Vagina (tissue), 2 donors: ENCODE measurements around the gene SPACA4. TPM values are rescaled to one million over a fixed set of nuclear protein-coding genes. Genes with fewer than 3 reads are reported as not detected.

Source experiments
- DNase-seq, 2 donors: peaks; one replicate each; pipeline ENCODE4 v3.0.0-alpha.2; 2017; ENCODE audit errors: extremely low spot score in 2 of 2
- H3K27ac ChIP-seq: fragments of 200-600 bp; sonication (generic); one replicate; pipeline ENCODE4 v1.5.1; 2019
- H3K27me3 ChIP-seq: fragments of 200-600 bp; sonication (generic); one replicate; pipeline ENCODE4 v1.5.1; 2019
- H3K36me3 ChIP-seq, 2 donors: fragments of 200-600 bp; sonication (generic); one replicate each; pipeline ENCODE4 v1.5.1; 2017 to 2019
- H3K4me1 ChIP-seq: fragments of 200-600 bp; sonication (generic); one replicate; pipeline ENCODE4 v1.5.1; 2019
- H3K4me3 ChIP-seq, 2 donors: fragments of 200-600 bp; sonication (generic); 1 replicate in 1 of 2; 2 replicates in 1 of 2; pipeline ENCODE4 v1.5.1; 2016 to 2019
- H3K9me3 ChIP-seq: fragments of 200-600 bp; sonication (generic); one replicate; pipeline ENCODE4 v1.5.1; 2019
- POLR2A ChIP-seq, 2 donors: fragments of 450-650 bp; IDR thresholded peaks; one replicate each; pipeline ENCODE4 v1.6.1; 2017; ENCODE audit warnings: antibody characterized with exemption in 2 of 2, mild to moderate bottlenecking in 2 of 2, moderate library complexity in 2 of 2
- POLR2AphosphoS5 ChIP-seq, 2 donors: sonication (generic); formaldehyde crosslinking; IDR thresholded peaks; one replicate each; pipeline ENCODE4 v1.9.0; 2017; ENCODE audit warnings: antibody characterized with exemption in 2 of 2, mild to moderate bottlenecking in 2 of 2, low read depth in 1 of 2; ENCODE audit not compliant: insufficient read depth in 1 of 2
- intact Hi-C: fragments of 100-400 bp; cut with DNase I; formaldehyde crosslinking; loops from one replicate; pipeline ENCODE4 v1.15.1; 2023
- total RNA-seq: library from RNA; depleted of rRNA; stranded (reverse); fragments of >200 nt; gene quantifications from one replicate; pipeline ENCODE4 v1.2.3, GENCODE V29; 2016
- TF ChIP-seq, protein P1 (sequence below), 3 experiments: fragments of 450-650 bp in 2 of 3; fragments of 200-600 bp in 1 of 3; sonication (generic) in 1 of 3; IDR thresholded peaks; one replicate each; pipeline ENCODE4 v1.5.1; 2017 to 2019; ENCODE audit warnings: antibody characterized with exemption in 3 of 3, mild to moderate bottlenecking in 2 of 3, moderate library complexity in 2 of 3

The SPACA4 gene
- total RNA-seq, 1 donor from 2014 or later = 3.9 TPM

DNA sequence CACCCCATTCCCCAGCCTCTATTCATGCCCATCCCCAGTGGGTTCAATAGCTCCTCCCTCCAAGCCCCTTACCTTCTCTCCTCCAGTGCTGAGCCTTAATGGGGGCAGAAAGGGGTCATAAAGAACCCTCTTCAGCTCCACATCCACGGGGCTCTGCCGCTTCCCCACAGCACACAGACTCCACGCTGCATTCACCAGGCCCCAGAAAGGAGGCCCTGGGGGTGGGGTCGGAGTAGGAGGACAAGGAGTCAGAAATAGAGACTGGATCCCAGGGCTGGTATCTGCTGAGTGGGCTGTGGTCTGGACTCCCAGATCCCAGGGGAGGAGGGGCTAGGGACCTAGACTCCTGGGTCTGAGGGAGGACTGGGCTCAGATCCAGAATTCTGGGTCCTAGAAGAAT is 37.8 kb downstream of the SPACA4 start:
- Histone ChIP-seq H3K27ac (peak overlapping the region; percentile 96), H3K4me3 (peak overlapping the region; percentile 56 to 64), H3K9me3 (no peaks in the 10 kb centered on the region), H3K4me1 (peaks cover 16% of the 10 kb centered on the region), H3K36me3 (no peaks in the 10 kb centered on the region), H3K27me3 (no peaks in the 10 kb centered on the region)
- intact Hi-C loops = no loop called here
- DNase-seq = no peak
- TF ChIP-seq POLR2AphosphoS5 (IDR thresholded peaks at IDR 0.05; ENCODE audit: insufficient read depth in 1 of 2, low read depth in 1 of 2) (no peak), POLR2A (IDR thresholded peaks at IDR 0.05) (no peak)
- TF ChIP-seq, protein P1, sequence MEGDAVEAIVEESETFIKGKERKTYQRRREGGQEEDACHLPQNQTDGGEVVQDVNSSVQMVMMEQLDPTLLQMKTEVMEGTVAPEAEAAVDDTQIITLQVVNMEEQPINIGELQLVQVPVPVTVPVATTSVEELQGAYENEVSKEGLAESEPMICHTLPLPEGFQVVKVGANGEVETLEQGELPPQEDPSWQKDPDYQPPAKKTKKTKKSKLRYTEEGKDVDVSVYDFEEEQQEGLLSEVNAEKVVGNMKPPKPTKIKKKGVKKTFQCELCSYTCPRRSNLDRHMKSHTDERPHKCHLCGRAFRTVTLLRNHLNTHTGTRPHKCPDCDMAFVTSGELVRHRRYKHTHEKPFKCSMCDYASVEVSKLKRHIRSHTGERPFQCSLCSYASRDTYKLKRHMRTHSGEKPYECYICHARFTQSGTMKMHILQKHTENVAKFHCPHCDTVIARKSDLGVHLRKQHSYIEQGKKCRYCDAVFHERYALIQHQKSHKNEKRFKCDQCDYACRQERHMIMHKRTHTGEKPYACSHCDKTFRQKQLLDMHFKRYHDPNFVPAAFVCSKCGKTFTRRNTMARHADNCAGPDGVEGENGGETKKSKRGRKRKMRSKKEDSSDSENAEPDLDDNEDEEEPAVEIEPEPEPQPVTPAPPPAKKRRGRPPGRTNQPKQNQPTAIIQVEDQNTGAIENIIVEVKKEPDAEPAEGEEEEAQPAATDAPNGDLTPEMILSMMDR (IDR thresholded peaks at IDR 0.05) = no peak

DNA sequence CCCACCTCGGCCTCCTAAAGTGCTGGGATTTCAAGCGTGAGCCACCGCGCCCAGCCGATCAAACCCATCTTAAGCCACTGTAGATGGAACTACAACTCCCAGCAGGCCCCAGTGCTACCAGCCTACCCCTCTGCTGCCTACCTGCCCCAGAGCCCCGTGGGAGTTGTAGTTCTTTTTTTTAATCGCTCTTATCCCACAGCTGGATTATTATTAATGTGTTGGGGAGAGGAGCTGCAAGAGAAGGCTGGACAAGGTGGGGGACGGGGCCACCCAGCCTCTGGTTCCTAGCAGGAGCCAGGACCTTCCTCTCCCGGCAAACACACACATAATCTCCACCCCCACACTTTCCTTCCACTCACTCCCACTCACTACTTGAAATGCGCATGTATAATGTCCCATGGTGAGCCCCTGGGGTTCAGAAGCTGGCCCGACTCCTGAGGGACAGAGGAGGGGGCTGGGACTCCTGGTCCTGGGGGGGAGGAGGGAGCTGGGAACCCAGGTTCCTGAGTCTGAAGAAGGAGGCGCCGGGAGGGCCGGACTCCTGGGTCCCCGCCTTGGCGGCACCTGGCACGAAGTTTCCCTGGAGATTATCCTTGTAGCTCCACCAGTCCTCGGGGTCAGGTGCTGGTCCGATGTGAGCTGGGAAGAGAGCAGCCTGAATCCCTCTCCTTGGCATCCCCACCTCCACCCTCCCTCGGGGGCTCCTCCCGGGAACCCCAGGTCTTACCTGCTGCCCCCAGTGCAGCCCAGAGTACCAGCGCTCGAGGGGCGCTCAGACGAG is 38.5 kb downstream of the SPACA4 start:
- Histone ChIP-seq H3K4me3 (peak overlapping the region; percentile 56 to 64), H3K36me3 (no peaks in the 10 kb centered on the region), H3K27ac (peak overlapping the region; percentile 96), H3K4me1 (peaks cover 16% of the 10 kb centered on the region), H3K9me3 (no peaks in the 10 kb centered on the region), H3K27me3 (no peaks in the 10 kb centered on the region)
- TF ChIP-seq, protein P1 (IDR thresholded peaks at IDR 0.05) = no peak
- TF ChIP-seq POLR2AphosphoS5 (IDR thresholded peaks at IDR 0.05; ENCODE audit: insufficient read depth in 1 of 2, low read depth in 1 of 2) (peak; percentile 57 to 92), POLR2A (IDR thresholded peaks at IDR 0.05) (peak in 1 of 2 donors; percentile 8)
- DNase-seq = no peak
- intact Hi-C loops = loop anchor here (5.0 kb wide), 2 partner anchors 62 to 137 kb away; no protein-coding TSS in a partner anchor

DNA sequence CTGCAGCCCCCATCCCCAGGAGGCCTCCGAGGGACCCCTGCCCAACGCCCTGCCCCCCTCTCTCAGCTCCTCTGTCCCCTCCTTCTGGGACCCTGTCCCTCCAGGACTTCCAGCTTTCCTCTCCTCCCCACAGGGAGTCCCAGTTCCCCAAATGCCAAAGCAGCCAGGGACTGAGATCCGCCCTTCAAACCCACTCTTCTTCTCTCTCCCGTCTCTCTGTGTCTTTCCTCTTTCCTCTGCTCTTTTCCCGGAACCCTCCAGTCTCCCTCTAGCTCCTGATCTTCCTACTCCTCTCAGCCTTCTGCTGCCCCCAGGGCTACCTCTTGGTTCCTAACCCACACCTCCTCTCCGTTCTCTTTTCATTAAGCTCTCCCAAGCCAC is 39.1 kb downstream of the SPACA4 start:
- Histone ChIP-seq H3K9me3 (no peaks in the 10 kb centered on the region), H3K4me1 (peaks cover 16% of the 10 kb centered on the region), H3K27ac (peak overlapping the region; percentile 96), H3K27me3 (no peaks in the 10 kb centered on the region), H3K4me3 (peak overlapping the region; percentile 56 to 64), H3K36me3 (no peaks in the 10 kb centered on the region)
- TF ChIP-seq POLR2A (IDR thresholded peaks at IDR 0.05) (no peak), POLR2AphosphoS5 (IDR thresholded peaks at IDR 0.05; ENCODE audit: insufficient read depth in 1 of 2, low read depth in 1 of 2) (no peak)
- TF ChIP-seq, protein P1 (IDR thresholded peaks at IDR 0.05) = no peak
- intact Hi-C loops = loop anchor here (5.0 kb wide), 2 partner anchors 62 to 137 kb away; no protein-coding TSS in a partner anchor
- DNase-seq = no peak

DNA sequence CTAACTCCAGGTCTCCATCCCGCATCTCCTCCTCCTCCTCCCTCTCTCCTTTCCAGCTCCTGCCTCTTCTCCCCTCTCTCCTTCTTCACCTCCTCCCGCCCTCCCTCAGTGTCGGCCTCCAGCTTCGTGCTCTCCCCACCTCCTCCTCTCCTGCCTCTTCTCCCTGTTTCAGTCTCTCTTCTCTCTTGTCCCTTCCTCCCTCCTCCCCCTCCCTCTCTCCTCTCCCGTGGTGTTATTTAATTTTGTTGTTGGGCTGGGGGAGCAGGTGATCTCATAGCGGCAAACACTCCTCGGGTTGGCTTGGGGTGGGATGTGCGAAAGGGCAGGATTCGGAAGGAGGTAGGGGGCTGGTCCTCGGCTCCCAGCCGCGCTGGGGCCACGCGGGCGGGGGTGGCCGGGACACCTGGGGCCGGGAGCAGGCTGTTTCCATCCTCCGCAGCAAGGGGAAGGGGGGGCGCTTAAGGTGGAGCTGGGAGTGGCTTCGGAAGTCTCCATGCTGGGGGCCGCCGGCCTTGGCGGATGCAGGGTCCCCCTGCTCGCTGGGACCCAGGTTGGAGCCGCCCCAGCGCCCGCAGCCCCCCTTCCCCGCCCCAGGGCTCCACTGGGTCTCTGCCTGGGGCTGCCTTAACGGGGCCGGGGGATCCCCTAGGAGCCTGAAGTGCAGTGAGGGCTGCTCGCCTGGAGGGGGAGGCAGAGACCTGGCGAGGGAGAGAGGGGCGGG is 39.6 kb downstream of the SPACA4 start, which contains the start of gene CA11:
Gene CA11, minus strand, starts transcription at position 187 of the 721 bp plus-strand sequence. CDS start 555 bp downstream, outside the sequence.
- Histone ChIP-seq H3K9me3 (no peaks in the 10 kb centered on the region), H3K4me3 (peak within 1 kb of the TSS; percentile 56 to 64), H3K36me3 (no peaks in the 10 kb centered on the region), H3K4me1 (peaks cover 16% of the 10 kb centered on the region), H3K27me3 (no peaks in the 10 kb centered on the region), H3K27ac (peak within 1 kb of the TSS; percentile 96)
- TF ChIP-seq POLR2AphosphoS5 (IDR thresholded peaks at IDR 0.05; ENCODE audit: insufficient read depth in 1 of 2, low read depth in 1 of 2) (peak; percentile 23 to 83), POLR2A (IDR thresholded peaks at IDR 0.05) (peak in 1 of 2 donors; percentile 39)
- TF ChIP-seq, protein P1 (IDR thresholded peaks at IDR 0.05) = peak; percentile 77 to 86 (median 82)
- DNase-seq = peak in 1 of 2 donors; percentile 94
- intact Hi-C loops = loop anchor here (5.0 kb wide), 2 partner anchors 61 to 136 kb away; no protein-coding TSS in a partner anchor
